NCI-H2196 treated with DMSO at 0.1 percent for 48 hours (cell line): ENCODE results near the gene RTP1.
"Not testable (repeated sequence)": the region's sequence is repeated elsewhere in the genome, so short reads cannot be mapped to it uniquely, and the experiment has no call there.

Experiments used
- DNase-seq: peaks from one replicate; lab custom pipeline; 2025; ENCODE audit not compliant: unreplicated experiment; lab: John Stamatoyannopoulos, UW

The RTP1 gene

GRCh38 chr3:187196573-187197334, 532 bp upstream of the RTP1 start:
- DNase-seq = no peak

- DNase-seq = no peak
Observed at GRCh38 chr3:187198490-187198889, 1.2 kb downstream of the RTP1 start.

GRCh38 chr3:187199463-187200050, 2.3 kb downstream of the RTP1 start:
- not testable (repeated sequence) for DNase-seq

- DNase-seq = no peak
Observed at GRCh38 chr3:187205683-187206082, 8.4 kb downstream of the RTP1 start.

GRCh38 chr3:187207062-187207461, 9.8 kb downstream of the RTP1 start:
- DNase-seq = no peak

- DNase-seq = no peak
Observed at GRCh38 chr3:187207624-187208023, 10.3 kb downstream of the RTP1 start.

- peak; percentile 43 for DNase-seq
Observed at GRCh38 chr3:187208159-187208558, 10.9 kb downstream of the RTP1 start.

GRCh38 chr3:187209491-187209890, 12.2 kb downstream of the RTP1 start:
- no peak for DNase-seq

GRCh38 chr3:187210091-187210490, 12.8 kb downstream of the RTP1 start:
- DNase-seq = no peak

GRCh38 chr3:187210545-187211327, 13.4 kb downstream of the RTP1 start:
- no peak for DNase-seq

- no peak for DNase-seq
Observed at GRCh38 chr3:187211532-187212195, 14.4 kb downstream of the RTP1 start.

GRCh38 chr3:187212196-187212545, 14.9 kb downstream of the RTP1 start:
- no peak for DNase-seq

- DNase-seq = no peak
Observed at GRCh38 chr3:187212705-187213104, 15.4 kb downstream of the RTP1 start.

GRCh38 chr3:187213616-187214015, 16.3 kb downstream of the RTP1 start:
- no peak for DNase-seq

GRCh38 chr3:187215460-187215859, 18.2 kb downstream of the RTP1 start:
- DNase-seq = no peak

GRCh38 chr3:187222801-187223200, 25.5 kb downstream of the RTP1 start:
- no peak for DNase-seq

- DNase-seq = peak; percentile 54
Observed at GRCh38 chr3:187223799-187224198, 26.5 kb downstream of the RTP1 start.

- no peak for DNase-seq
Observed at GRCh38 chr3:187227658-187228258, 30.5 kb downstream of the RTP1 start.

- no peak for DNase-seq
Observed at GRCh38 chr3:187228740-187229139, 31.5 kb downstream of the RTP1 start.

- no peak for DNase-seq
Observed at GRCh38 chr3:187230011-187230410, 32.7 kb downstream of the RTP1 start.

- no peak for DNase-seq
Observed at GRCh38 chr3:187236962-187237361, 39.7 kb downstream of the RTP1 start.
